Right lung (tissue), 5 donors: Measurements from ENCODE around the gene DNAH12. TPM values are rescaled to one million over a fixed set of nuclear protein-coding genes. Genes with fewer than 3 reads are reported as not detected.
"Not testable (repeated sequence)": the region's sequence is repeated elsewhere in the genome, so short reads cannot be mapped to it uniquely, and the experiment has no call there.

ENCODE experiments used
- DNase-seq, 2 donors: peaks; one replicate each; pipeline ENCODE4 v3.0.0-alpha.2; 2013
- polyA plus RNA-seq, 5 donors: library from polyadenylated mRNA; unstranded; fragments of 120-200 nt; gene quantifications; one replicate each; pipeline versions ENCODE4 v1.2.1 to v1.2.3, GENCODE V29; 2013; ENCODE audit warnings: inconsistent platforms in 1 of 5, low replicate concordance in 1 of 5; ENCODE audit not compliant: insufficient read length in 5 of 5, insufficient read depth in 1 of 5

The DNAH12 gene
- polyA plus RNA-seq, 5 donors = 1.7 to 10.0 (median 7.2) TPM

GRCh38 chr3:57421336-57421735 is 122.8 kb downstream of the DNAH12 start:
- no peak for DNase-seq

GRCh38 chr3:57420001-57420400 is 124.1 kb downstream of the DNAH12 start:
- DNase-seq = no peak

GRCh38 chr3:57411715-57412114 is 132.4 kb downstream of the DNAH12 start:
- DNase-seq = no peak

- no peak for DNase-seq
Observed at GRCh38 chr3:57409471-57409870, 134.7 kb downstream of the DNAH12 start.

GRCh38 chr3:57402675-57403074 is 141.5 kb downstream of the DNAH12 start:
- DNase-seq = no peak

- no peak for DNase-seq
Observed at GRCh38 chr3:57397175-57398026, 146.7 kb downstream of the DNAH12 start.

GRCh38 chr3:57393977-57394376 is 150.2 kb downstream of the DNAH12 start:
- DNase-seq = no peak

GRCh38 chr3:57391767-57392166 is 152.4 kb downstream of the DNAH12 start:
- DNase-seq = no peak

- DNase-seq = no peak
Observed at GRCh38 chr3:57389271-57389670, 154.9 kb downstream of the DNAH12 start.

GRCh38 chr3:57386307-57386706 is 157.8 kb downstream of the DNAH12 start:
- no peak for DNase-seq

- DNase-seq = no peak
Observed at GRCh38 chr3:57385498-57385897, 158.6 kb downstream of the DNAH12 start.

- no peak for DNase-seq
Observed at GRCh38 chr3:57383838-57384237, 160.3 kb downstream of the DNAH12 start.

- no peak for DNase-seq
Observed at GRCh38 chr3:57383406-57383805, 160.7 kb downstream of the DNAH12 start.

- DNase-seq = no peak
Observed at GRCh38 chr3:57382933-57383332, 161.2 kb downstream of the DNAH12 start.

GRCh38 chr3:57370341-57370740 is 173.8 kb downstream of the DNAH12 start:
- DNase-seq = no peak

GRCh38 chr3:57365089-57365488 is 179.1 kb downstream of the DNAH12 start:
- not testable (repeated sequence) for DNase-seq

- not testable (repeated sequence) for DNase-seq
Observed at GRCh38 chr3:57356275-57356674, 187.9 kb downstream of the DNAH12 start.

GRCh38 chr3:57354768-57355167 is 189.4 kb downstream of the DNAH12 start:
- no peak for DNase-seq

- no peak for DNase-seq
Observed at GRCh38 chr3:57350271-57350670, 193.9 kb downstream of the DNAH12 start.

- DNase-seq = not testable (repeated sequence)
Observed at GRCh38 chr3:57339071-57339642, 205.0 kb downstream of the DNAH12 start.

- DNase-seq = not testable (repeated sequence)
Observed at GRCh38 chr3:57338272-57339070, 205.7 kb downstream of the DNAH12 start.

- DNase-seq = no peak
Observed at GRCh38 chr3:57335283-57335938, 208.7 kb downstream of the DNAH12 start.
